IMR-90 (cell line): ENCODE data around the gene TBRG4. TPM values are rescaled to one million over a fixed set of nuclear protein-coding genes. Genes with fewer than 3 reads are reported as not detected.

ENCODE experiments used
- ATAC-seq: fragments of 200-7000 bp; cut with Tn5 transposase; 2 replicates; pipeline ENCODE4 v1.9.1; 2020; ENCODE audit warnings: low read depth, mild to moderate bottlenecking, moderate library complexity
- Bru-seq: library from RNA; stranded (reverse); fragments of 400-500 nt; gene quantifications from one replicate; lab custom pipeline; 2021; lab: Mats Ljungman, UMichigan
- BruChase-seq, 2 experiments: library from RNA; stranded (reverse); fragments of 400-500 nt; gene quantifications; one replicate each; lab custom pipeline; 2021; lab: Mats Ljungman, UMichigan
- BruUV-seq: library from RNA; stranded (reverse); fragments of 400-500 nt; replicated peaks from 2 replicates; lab custom pipeline; 2021; lab: Mats Ljungman, UMichigan
- CTCF ChIA-PET: fragments of 300-600 bp; formaldehyde crosslinking; extraction: SDS; loops from one replicate; lab custom pipeline; 2021; ENCODE audit warnings: antibody characterized with exemption; lab: Yijun Ruan, JAX
- POLR2A ChIA-PET: fragments of 300-600 bp; sonication (Branson Sonifier 250); formaldehyde crosslinking; loops from one replicate; lab custom pipeline; 2022; ENCODE audit warnings: antibody characterized with exemption; ENCODE audit not compliant: unreplicated experiment; lab: Charles Lee
- DNase-seq: peaks from one replicate; pipeline ENCODE4 v3.0.0; 2013
- H2AFZ ChIP-seq: replicated peaks from 2 replicates; pipeline ENCODE3; 2013; ENCODE audit warnings: low read length, mild to moderate bottlenecking; ENCODE audit not compliant: poor library complexity
- H2AK5ac ChIP-seq: 2 replicates; pipeline ENCODE4 v1.6.1; 2013; ENCODE audit warnings: low read depth, low read length, inconsistent platforms
- H2AK9ac ChIP-seq: replicated peaks from 2 replicates; pipeline ENCODE3; 2013; ENCODE audit warnings: mild to moderate bottlenecking, low read depth, low read length, moderate library complexity; ENCODE audit not compliant: poor library complexity
- H2BK120ac ChIP-seq: 2 replicates; pipeline ENCODE4 v1.6.1; 2013; ENCODE audit warnings: low read depth, low read length, inconsistent platforms
- H2BK15ac ChIP-seq: 3 replicates; pipeline ENCODE4 v1.6.1; 2013; ENCODE audit warnings: low read depth, low read length, inconsistent platforms
- H2BK20ac ChIP-seq: 2 replicates; pipeline ENCODE4 v1.6.1; 2013; ENCODE audit warnings: low read depth, mild to moderate bottlenecking, inconsistent platforms, low read length, moderate library complexity
- H2BK5ac ChIP-seq: 2 replicates; pipeline ENCODE4 v1.6.1; 2013; ENCODE audit warnings: mild to moderate bottlenecking, low read depth, low read length, inconsistent platforms; ENCODE audit not compliant: poor library complexity, severe bottlenecking
- H3K14ac ChIP-seq: replicated peaks from 2 replicates; pipeline ENCODE4 v1.6.1; 2013; ENCODE audit warnings: low read depth, low read length, inconsistent platforms
- H3K18ac ChIP-seq: 2 replicates; pipeline ENCODE4 v1.6.1; 2013; ENCODE audit warnings: low read depth, low read length, control low read depth
- H3K23ac ChIP-seq: 2 replicates; pipeline ENCODE4 v1.6.1; 2013; ENCODE audit warnings: low read depth, low read length, inconsistent platforms
- H3K27ac ChIP-seq: 2 replicates; pipeline ENCODE4 v1.5.1; 2013; ENCODE audit warnings: mild to moderate bottlenecking, control low read depth, low read length; ENCODE audit not compliant: insufficient read depth
- H3K27me3 ChIP-seq: 2 replicates; pipeline ENCODE4 v1.6.1; 2013; ENCODE audit warnings: low read length; ENCODE audit not compliant: control insufficient read depth, insufficient read depth
- H3K36me3 ChIP-seq: 2 replicates; pipeline ENCODE4 v1.6.1; 2013; ENCODE audit warnings: low read length, mixed read lengths; ENCODE audit not compliant: control insufficient read depth, insufficient read depth
- H3K4ac ChIP-seq: 2 replicates; pipeline ENCODE4 v1.6.1; 2013; ENCODE audit warnings: low read depth, low read length, inconsistent platforms
- H3K4me1 ChIP-seq: 2 replicates; pipeline ENCODE4 v1.6.1; 2013; ENCODE audit warnings: low read length, mixed read lengths; ENCODE audit not compliant: control insufficient read depth, insufficient read depth
- H3K4me2 ChIP-seq: 2 replicates; pipeline ENCODE4 v1.6.1; 2013; ENCODE audit warnings: low read depth, mild to moderate bottlenecking, control low read depth, low read length, moderate library complexity
- H3K4me3 ChIP-seq: 2 replicates; pipeline ENCODE4 v1.5.1; 2013; ENCODE audit warnings: low read depth, mild to moderate bottlenecking, control low read depth, low read length, moderate library complexity; ENCODE audit not compliant: insufficient read depth
- H3K56ac ChIP-seq: 2 replicates; pipeline ENCODE4 v1.6.1; 2013; ENCODE audit warnings: low read length, inconsistent platforms; ENCODE audit not compliant: insufficient read depth; ENCODE audit errors: extremely low read depth
- H3K79me1 ChIP-seq, 2 experiments: 2 replicates each; pipeline ENCODE4 v1.6.1; 2013; ENCODE audit warnings: low read length in 2 of 2, inconsistent platforms in 1 of 2, low read depth in 1 of 2
- H3K9ac ChIP-seq: 2 replicates; pipeline ENCODE4 v1.6.1; 2013; ENCODE audit warnings: low read depth, low read length, control low read depth
- H3K9me1 ChIP-seq: 2 replicates; pipeline ENCODE4 v1.6.1; 2013; ENCODE audit warnings: low read length, inconsistent platforms; ENCODE audit not compliant: insufficient read depth
- H3K9me3 ChIP-seq: 2 replicates; pipeline ENCODE4 v1.6.1; 2013; ENCODE audit warnings: low read length; ENCODE audit not compliant: control insufficient read depth, insufficient read depth
- H4K20me1 ChIP-seq: 2 replicates; pipeline ENCODE4 v1.6.1; 2013; ENCODE audit warnings: low read length, inconsistent platforms; ENCODE audit not compliant: insufficient read depth
- H4K5ac ChIP-seq: 2 replicates; pipeline ENCODE4 v1.6.1; 2013; ENCODE audit warnings: mild to moderate bottlenecking, low read depth, low read length, control low read depth
- H4K8ac ChIP-seq, 2 experiments: 2 replicates each; pipeline ENCODE4 v1.6.1; 2013; ENCODE audit warnings: low read depth in 2 of 2, low read length in 2 of 2, control low read depth in 1 of 2, inconsistent platforms in 1 of 2
- H4K91ac ChIP-seq: 2 replicates; pipeline ENCODE4 v1.6.1; 2013; ENCODE audit warnings: low read depth, low read length, inconsistent platforms; ENCODE audit not compliant: insufficient read depth
- BHLHE40 ChIP-seq: fragments of 150-350 bp; IDR thresholded peaks from 2 replicates; pipeline ENCODE4 v1.6.1; 2016; ENCODE audit warnings: mild to moderate bottlenecking, low read depth, low read length
- CHD1 ChIP-seq: IDR thresholded peaks from 2 replicates; pipeline ENCODE4 v1.6.1; 2012; ENCODE audit warnings: low read depth, low read length, improper control_type of control experiment
- FOS ChIP-seq: fragments of 150-350 bp; IDR thresholded peaks from 2 replicates; pipeline ENCODE4 v1.6.1; 2016; ENCODE audit warnings: low read depth, low read length
- MAFK ChIP-seq: IDR thresholded peaks from 2 replicates; pipeline ENCODE4 v1.6.1; 2012; ENCODE audit warnings: low read depth, low read length, improper control_type of control experiment
- MAZ ChIP-seq: IDR thresholded peaks from 2 replicates; pipeline ENCODE4 v1.6.1; 2012; ENCODE audit warnings: low read depth, mild to moderate bottlenecking, low read length, improper control_type of control experiment, moderate library complexity, borderline replicate concordance
- MXI1 ChIP-seq: IDR thresholded peaks from 2 replicates; pipeline ENCODE4 v1.6.1; 2012; ENCODE audit warnings: low read depth, mild to moderate bottlenecking, low read length, moderate library complexity, borderline replicate concordance
- POLR2A ChIP-seq: IDR thresholded peaks from 2 replicates; pipeline ENCODE4 v1.6.1; 2012; ENCODE audit warnings: mild to moderate bottlenecking, low read depth, low read length
- RAD21 ChIP-seq: IDR thresholded peaks from 2 replicates; pipeline ENCODE4 v1.6.1; 2012; ENCODE audit warnings: low read length, improper control_type of control experiment
- RFX5 ChIP-seq: IDR thresholded peaks from 2 replicates; pipeline ENCODE4 v1.8.0; 2012; ENCODE audit warnings: low read depth, mild to moderate bottlenecking, low read length, moderate library complexity
- SMC3 ChIP-seq: fragments of 150-350 bp; IDR thresholded peaks from 2 replicates; pipeline ENCODE4 v1.6.1; 2016; ENCODE audit warnings: low read depth, mild to moderate bottlenecking, antibody characterized with exemption, low read length, moderate library complexity
- WGBS, 2 experiments: methylation state at CpG; one replicate each; pipeline versions ENCODE4 v1.1.5 to v1.1.7; 2013; ENCODE audit warnings: missing lambda C conversion rate in 2 of 2; ENCODE audit not compliant: insufficient read length in 1 of 2; ENCODE audit errors: extremely low coverage in 2 of 2; 5-methylcytosine and 5-hydroxymethylcytosine counted together
- dilution Hi-C: fragments of 300-500 bp; cut with HindIII; formaldehyde crosslinking; loops from one replicate; pipeline ENCODE4 v1.14.3; 2018; ENCODE audit warnings: low sequenced_read_pairs; ENCODE audit not compliant: unreplicated experiment
- in situ Hi-C: fragments of 300-500 bp; cut with MboI; formaldehyde crosslinking; loops from 3 replicates; pipeline ENCODE4 v1.14.3; 2019; ENCODE audit warnings: low sequenced_read_pairs, inconsistent platforms, mixed read lengths
- intact Hi-C: fragments of 100-400 bp; cut with micrococcal nuclease; formaldehyde crosslinking; loops from 2 replicates; pipeline ENCODE4 v1.10.0; 2022
- long read RNA-seq: library from polyadenylated mRNA; unstranded; transcript quantifications from one replicate; pipeline ENCODE4 v2.0.0, GENCODE V29; 2021; ENCODE audit not compliant: unreplicated experiment
- polyA plus RNA-seq, 3 experiments: library from polyadenylated mRNA; depleted of rRNA; stranded (reverse); fragments of >200 nt; gene quantifications; 2 replicates each; pipeline ENCODE4 v1.2.3, GENCODE V29; 2012; ENCODE audit warnings: low replicate concordance in 1 of 3
- total RNA-seq: library from RNA; depleted of rRNA; stranded (reverse); fragments of >200 nt; gene quantifications from 2 replicates; pipeline ENCODE4 v1.2.3, GENCODE V29; 2012; rRNA removed
- TF ChIP-seq, protein P1 (sequence below): conservative IDR thresholded peaks from 2 replicates; pipeline ENCODE4 v1.5.1; 2012; ENCODE audit warnings: mild to moderate bottlenecking, low read depth, low read length, improper control_type of control experiment

Gene TBRG4
- total RNA-seq: 56.7 and 77.6 TPM in 2 replicates
- 62.0 and 71.6 TPM in 2 replicates for polyA plus RNA-seq (2012; rRNA removed)
- 29.7 and 46.8 TPM in 2 replicates for polyA plus RNA-seq (2012; cell fraction: cytosol; rRNA removed)
- 53.8 and 112 TPM in 2 replicates for polyA plus RNA-seq (2012; cell fraction: nucleus; rRNA removed; ENCODE audit: low replicate concordance)
- percentile 74 among the genes with signal in this experiment for Bru-seq, nascent RNA
- BruChase-seq, experiment 1, labeled RNA remaining after a 6-hour chase: percentile 56 among the genes with signal in this experiment
- percentile 56 among the genes with signal in this experiment for BruChase-seq, experiment 2, labeled RNA remaining after a 2-hour chase
- long read RNA-seq, transcript TBRG4-201 (11 exons, 2,243 nt): major isoform, 29 of 66 reads
- long read RNA-seq, partial matches to known transcripts: 9 of 66 reads
- long read RNA-seq, other reads (novel, unspliced or antisense): 21 of 66 reads

- intact Hi-C loops (loop anchor here (5.0 kb wide), 1 partner anchor 229 kb away; no protein-coding TSS in a partner anchor), dilution Hi-C loops (no loop called here), in situ Hi-C loops (no loop called here)
- Histone ChIP-seq H2AK5ac (peak within 1 kb of the TSS; percentile 99), H4K5ac (peak within 1 kb of the TSS; percentile 92), H3K9ac (peak within 1 kb of the TSS; percentile 92), H4K20me1 (peaks cover 13% of the 10 kb centered on the region), H2BK15ac (peak within 1 kb of the TSS; percentile 71; the same call in 1 of the 3 replicates), H2BK20ac (peak within 1 kb of the TSS; percentile 22; the same call in 1 of the 2 replicates), H2AFZ (peak within 1 kb of the TSS; percentile 97), H2AK9ac (peak within 1 kb of the TSS; percentile 98), H3K23ac (peak within 1 kb of the TSS; percentile 95), H4K91ac (peak within 1 kb of the TSS; percentile 99), H3K18ac (peak within 1 kb of the TSS; percentile 78), H3K14ac (peak within 1 kb of the TSS; percentile 99), H2BK5ac (peak within 1 kb of the TSS; percentile 91), H3K27me3 (peaks cover 6% of the 10 kb centered on the region), H2BK120ac (peak within 1 kb of the TSS; percentile 78), H3K27ac (peak within 1 kb of the TSS; percentile 90), H3K79me1 (peaks cover 21 to 41% of the 10 kb centered on the region in 2 experiments), H3K56ac (peak within 1 kb of the TSS; percentile 95), H3K9me1 (no peaks in the 10 kb centered on the region), H3K4me1 (peaks cover 3% of the 10 kb centered on the region; the same call in 1 of the 2 replicates), H3K4ac (peak within 1 kb of the TSS; percentile 99), H3K4me3 (peak within 1 kb of the TSS; percentile 86), H3K4me2 (peak within 1 kb of the TSS; percentile 63), H3K9me3 (no peaks in the 10 kb centered on the region), H4K8ac (peak within 1 kb of the TSS; percentile 87 to 100), H3K36me3 (peaks cover 20% of the 10 kb centered on the region)
- ChIA-PET CTCF (interaction anchor here (0.7 to 1.3 kb wide), 2 partner anchors 24 to 138 kb away, joined by 4 to 5 read pairs; no protein-coding TSS in a partner anchor), POLR2A (interaction anchor here (0.6 to 0.9 kb wide), 2 partner anchors 104 to 307 kb away, joined by 3 to 7 read pairs; no protein-coding TSS in a partner anchor)
- TSS peak; percentile 79 for BruUV-seq
- DNase-seq (peak; percentile 91), ATAC-seq (peak; percentile 95)
- WGBS, 2 experiments: 3% methylated on average over 18 of the region's 64 CpGs; no CpG with 5 or more reads in 1 of the 2 experiments
- no peak for TF ChIP-seq CHD1
- TF ChIP-seq MAZ: peak; percentile 45; the same call in 1 of the 2 replicates
- no peak for TF ChIP-seq RFX5
- TF ChIP-seq MXI1: peak; percentile 98; the same call in 1 of the 2 replicates
- no peak for TF ChIP-seq FOS
- TF ChIP-seq MAFK: no peak
- peak; percentile 23; the same call in 1 of the 2 replicates for TF ChIP-seq RAD21
- TF ChIP-seq, protein P1, sequence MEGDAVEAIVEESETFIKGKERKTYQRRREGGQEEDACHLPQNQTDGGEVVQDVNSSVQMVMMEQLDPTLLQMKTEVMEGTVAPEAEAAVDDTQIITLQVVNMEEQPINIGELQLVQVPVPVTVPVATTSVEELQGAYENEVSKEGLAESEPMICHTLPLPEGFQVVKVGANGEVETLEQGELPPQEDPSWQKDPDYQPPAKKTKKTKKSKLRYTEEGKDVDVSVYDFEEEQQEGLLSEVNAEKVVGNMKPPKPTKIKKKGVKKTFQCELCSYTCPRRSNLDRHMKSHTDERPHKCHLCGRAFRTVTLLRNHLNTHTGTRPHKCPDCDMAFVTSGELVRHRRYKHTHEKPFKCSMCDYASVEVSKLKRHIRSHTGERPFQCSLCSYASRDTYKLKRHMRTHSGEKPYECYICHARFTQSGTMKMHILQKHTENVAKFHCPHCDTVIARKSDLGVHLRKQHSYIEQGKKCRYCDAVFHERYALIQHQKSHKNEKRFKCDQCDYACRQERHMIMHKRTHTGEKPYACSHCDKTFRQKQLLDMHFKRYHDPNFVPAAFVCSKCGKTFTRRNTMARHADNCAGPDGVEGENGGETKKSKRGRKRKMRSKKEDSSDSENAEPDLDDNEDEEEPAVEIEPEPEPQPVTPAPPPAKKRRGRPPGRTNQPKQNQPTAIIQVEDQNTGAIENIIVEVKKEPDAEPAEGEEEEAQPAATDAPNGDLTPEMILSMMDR: peak; percentile 44
- peak; percentile 90 for TF ChIP-seq POLR2A
- TF ChIP-seq SMC3: peak; percentile 18; the same call in 1 of the 2 replicates
- TF ChIP-seq BHLHE40: peak; percentile 71
Measured at GRCh38 chr7:45111298-45112223, at the start of gene TBRG4. TSS of gene TBRG4 (minus strand) at chr7:45111697. CDS start at chr7:45109237, 2,460 bp downstream.
